CD4-positive, alpha-beta T cell treated with Interleukin-1 beta for 1 hour (primary cell): ENCODE measurements around the gene SOHLH2.

Experiments used
- DNase-seq, 2 donors: peaks; one replicate each; pipeline ENCODE4 v3.0.0-alpha.2; 2020 to 2022

SOHLH2 gene

GRCh38 chr13:36175621-36176020 is 38.7 kb downstream of the SOHLH2 start:
- no peak for DNase-seq

- no peak for DNase-seq
Observed at GRCh38 chr13:36174923-36175322, 39.4 kb downstream of the SOHLH2 start.

GRCh38 chr13:36173571-36174322 is 40.6 kb downstream of the SOHLH2 start:
- DNase-seq: no peak

GRCh38 chr13:36166046-36166445 is 48.3 kb downstream of the SOHLH2 start:
- no peak for DNase-seq

- no peak for DNase-seq
Observed at GRCh38 chr13:36163809-36164308, 50.5 kb downstream of the SOHLH2 start.

- DNase-seq: no peak
Observed at GRCh38 chr13:36163286-36163685, 51.1 kb downstream of the SOHLH2 start.

GRCh38 chr13:36160297-36160696 is 54.1 kb downstream of the SOHLH2 start:
- DNase-seq: no peak

- DNase-seq: no peak
Observed at GRCh38 chr13:36158611-36159010, 55.7 kb downstream of the SOHLH2 start.

- DNase-seq: no peak
Observed at GRCh38 chr13:36157480-36157879, 56.9 kb downstream of the SOHLH2 start.

GRCh38 chr13:36154567-36155291 is 59.6 kb downstream of the SOHLH2 start:
- DNase-seq: no peak

GRCh38 chr13:36151591-36151990 is 62.8 kb downstream of the SOHLH2 start:
- no peak for DNase-seq

GRCh38 chr13:36148446-36148845 is 65.9 kb downstream of the SOHLH2 start:
- no peak for DNase-seq

- no peak for DNase-seq
Observed at GRCh38 chr13:36147330-36147729, 67.0 kb downstream of the SOHLH2 start.

- no peak for DNase-seq
Observed at GRCh38 chr13:36146511-36147269, 67.7 kb downstream of the SOHLH2 start.

- no peak for DNase-seq
Observed at GRCh38 chr13:36143738-36144137, 70.6 kb downstream of the SOHLH2 start.

- no peak for DNase-seq
Observed at GRCh38 chr13:36142735-36143134, 71.6 kb downstream of the SOHLH2 start.

GRCh38 chr13:36135876-36136275 is 78.5 kb downstream of the SOHLH2 start:
- no peak for DNase-seq

GRCh38 chr13:36134632-36135031 is 79.7 kb downstream of the SOHLH2 start:
- no peak for DNase-seq

- no peak for DNase-seq
Observed at GRCh38 chr13:36133950-36134626, 80.3 kb downstream of the SOHLH2 start.

- no peak for DNase-seq
Observed at GRCh38 chr13:36132376-36132775, 82.0 kb downstream of the SOHLH2 start.

GRCh38 chr13:36131931-36132297 is 82.4 kb downstream of the SOHLH2 start:
- DNase-seq: no peak

GRCh38 chr13:36131222-36131930 is 83.0 kb downstream of the SOHLH2 start, which contains the start of gene DCLK1:
DCLK1 (minus strand) TSS chr13:36131382.
- no peak for DNase-seq
